GM10248 (cell line): ENCODE results near the gene ST6GAL1.
"Not testable (repeated sequence)": the region's sequence is repeated elsewhere in the genome, so short reads cannot be mapped to it uniquely, and the experiment has no call there.

Experiments
- CTCF ChIA-PET: fragments of 300-600 bp; sonication (Branson Sonifier 250); formaldehyde crosslinking; extraction: SDS; loops from one replicate; lab custom pipeline; 2021; ENCODE audit warnings: antibody characterized with exemption; lab: Yijun Ruan, JAX
- POLR2A ChIA-PET: fragments of 350-650 bp; sonication (Branson Sonifier 250); formaldehyde crosslinking; extraction: SDS; loops from one replicate; lab custom pipeline; 2020; ENCODE audit warnings: antibody characterized with exemption; lab: Yijun Ruan, JAX
- DNase-seq: peaks from one replicate; pipeline ENCODE4 v3.0.0; 2012; ENCODE audit errors: extremely low spot score
- CTCF ChIP-seq: IDR thresholded peaks from 2 replicates; pipeline ENCODE4 v1.5.1; 2012; ENCODE audit warnings: mild to moderate bottlenecking, low read depth; ENCODE audit errors: extremely low read depth, missing control alignments, control extremely low read depth

ST6GAL1 gene

DNA sequence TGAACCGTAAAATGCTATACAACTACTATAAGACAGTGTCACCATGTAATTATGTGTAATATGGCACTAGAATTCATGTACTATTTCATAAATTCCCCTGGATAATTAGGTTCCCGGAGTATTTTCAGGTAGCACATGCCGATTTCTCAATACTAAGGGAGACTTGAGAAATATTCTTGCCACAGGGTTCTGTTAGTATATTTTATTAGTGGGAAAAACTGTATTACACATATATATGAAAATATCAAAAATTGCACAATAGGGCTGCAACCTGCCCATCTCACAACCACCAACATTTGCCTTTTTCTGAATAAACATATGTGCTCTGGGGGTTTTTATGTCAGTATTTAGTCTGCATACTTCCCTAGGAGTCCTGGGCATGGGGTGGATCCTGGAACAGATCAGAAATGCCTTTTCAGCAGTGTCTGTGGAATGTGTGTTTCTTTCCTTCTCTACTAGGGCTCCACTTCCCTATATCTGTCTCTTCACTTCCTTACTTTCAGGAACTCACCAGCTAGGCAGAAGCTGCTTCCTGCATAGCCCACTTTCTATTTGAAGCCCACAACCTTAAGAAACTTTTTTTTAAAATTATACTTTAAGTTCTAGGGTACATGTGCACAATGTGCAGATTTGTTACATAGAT, 121.5 kb downstream of the ST6GAL1 start:
- POLR2A ChIA-PET: no interaction called here
- TF ChIP-seq CTCF: no peak
- no peak for DNase-seq
- CTCF ChIA-PET: no interaction called here

- POLR2A ChIA-PET, DNase-seq, CTCF ChIA-PET: not testable (repeated sequence)
Measured at GRCh38 chr3:187052427-187052826, 122.1 kb downstream of the ST6GAL1 start.

- CTCF ChIA-PET, POLR2A ChIA-PET, DNase-seq: not testable (repeated sequence)
Measured at GRCh38 chr3:187054433-187054832, 124.1 kb downstream of the ST6GAL1 start.

GRCh38 chr3:187057803-187058202, 127.5 kb downstream of the ST6GAL1 start:
- CTCF ChIA-PET: interaction anchor here (1.3 kb wide), 1 partner anchor 18 kb away, joined by 3 read pairs; no protein-coding TSS in a partner anchor
- DNase-seq, POLR2A ChIA-PET: not testable (repeated sequence)

DNA sequence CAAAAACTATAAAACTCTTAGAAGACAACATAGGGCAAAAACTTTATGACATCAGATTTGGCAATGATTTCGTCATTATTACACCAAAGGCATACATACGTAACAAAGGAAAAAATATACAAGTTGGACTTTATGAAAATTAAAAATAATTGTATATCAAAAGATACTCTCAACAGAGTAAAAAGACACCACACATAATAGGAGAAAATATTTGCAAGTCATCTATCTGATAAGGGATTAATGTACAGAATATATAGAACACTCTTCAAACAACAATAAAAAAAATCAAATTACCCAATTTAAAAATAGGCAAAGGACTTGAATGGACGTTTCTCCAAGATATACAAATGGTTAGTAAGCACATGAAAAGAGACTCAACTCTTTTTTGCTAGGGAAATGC, 131.4 kb downstream of the ST6GAL1 start:
- no peak for TF ChIP-seq CTCF
- ChIA-PET POLR2A (interaction anchor here (0.7 kb wide), 1 partner anchor 39 kb away, joined by 4 read pairs; no protein-coding TSS in a partner anchor), CTCF (no interaction called here)
- DNase-seq: no peak

GRCh38 chr3:187062526-187063177, 132.3 kb downstream of the ST6GAL1 start:
- CTCF ChIA-PET: interaction anchor here (1.1 kb wide), 1 partner anchor 46 kb away, joined by 4 read pairs; no protein-coding TSS in a partner anchor
- POLR2A ChIA-PET: interaction anchor here (0.6 to 0.7 kb wide), 2 partner anchors 25 to 40 kb away, joined by 3 to 4 read pairs; no protein-coding TSS in a partner anchor
- no peak for DNase-seq

DNA sequence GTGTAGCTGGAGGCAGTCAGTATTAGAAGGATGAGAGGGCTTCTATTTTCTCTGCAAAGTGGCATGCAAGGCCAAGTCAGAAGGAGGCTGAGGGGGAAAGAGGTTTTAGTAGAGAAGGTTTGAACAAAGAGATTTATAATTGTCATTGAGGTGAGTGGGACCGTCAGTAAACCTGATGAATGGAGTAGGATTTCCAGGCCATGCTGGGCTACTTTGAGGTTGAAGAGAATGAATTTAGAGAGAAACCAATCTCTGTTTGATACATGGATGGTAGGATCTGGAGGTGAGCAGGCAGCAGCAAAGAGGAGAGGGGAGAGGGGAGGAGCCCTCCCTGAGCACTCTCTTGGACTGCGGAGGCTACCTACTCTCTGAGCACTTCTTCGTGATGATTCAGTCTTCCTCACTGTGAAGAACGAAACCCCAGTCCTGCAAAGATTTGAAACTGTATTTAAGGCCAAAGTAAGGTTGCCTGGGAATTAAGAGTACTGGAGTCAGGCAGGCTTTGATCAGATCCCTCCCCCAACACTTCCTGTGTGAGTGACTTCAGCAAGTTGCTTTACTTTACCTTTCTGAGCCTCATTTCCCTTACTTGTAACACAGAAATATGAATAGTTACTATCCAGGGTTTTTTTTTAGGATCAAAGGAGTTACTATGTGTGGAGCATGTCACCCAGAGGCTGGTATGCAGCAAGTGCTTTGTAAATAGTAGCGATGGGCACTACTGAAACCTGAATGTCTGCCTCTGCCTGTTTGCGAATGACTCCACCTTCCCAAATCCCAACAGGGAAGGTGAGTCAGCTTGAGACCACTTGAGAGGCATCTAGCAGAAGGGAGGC, 133.2 kb downstream of the ST6GAL1 start:
- CTCF ChIA-PET: interaction anchor here (1.1 to 1.5 kb wide), 2 partner anchors 47 to 87 kb away, joined by 3 to 4 read pairs; no protein-coding TSS in a partner anchor
- POLR2A ChIA-PET: interaction anchor here (0.6 to 2.2 kb wide), 3 partner anchors 19 to 37 kb away, joined by 3 to 12 read pairs (median 3); no protein-coding TSS in a partner anchor
- DNase-seq: no peak
- TF ChIP-seq CTCF: no peak

More at GRCh38 chr3:187062526-187063177, 132.3 kb downstream of the ST6GAL1 start:
- TF ChIP-seq CTCF: no peak
